Astrocyte (in vitro differentiated cells and primary cell): ENCODE measurements around the gene TNFRSF8. TPM values are rescaled to one million over a fixed set of nuclear protein-coding genes. Genes with fewer than 3 reads are reported as not detected.

ENCODE experiments used
- DNase-seq: peaks from one replicate; pipeline ENCODE4 v3.0.0-alpha.2; 2010; ENCODE audit warnings: low read depth
- FAIRE-seq: peaks from 2 replicates; lab custom pipeline; 2011; peaks lifted over from hg19 to GRCh38; lab: Jason Lieb, UNC
- H2AFZ ChIP-seq: 2 replicates; pipeline ENCODE4 v1.6.0; 2012; ENCODE audit warnings: low read depth, low read length, inconsistent platforms
- H3K27ac ChIP-seq: 2 replicates; pipeline ENCODE4 v1.5.1; 2011; ENCODE audit warnings: low read depth, low read length, inconsistent platforms
- H3K27me3 ChIP-seq: 2 replicates; pipeline ENCODE4 v1.6.0; 2011; ENCODE audit warnings: low read length, inconsistent platforms; ENCODE audit not compliant: insufficient read depth
- H3K36me3 ChIP-seq: 2 replicates; pipeline ENCODE4 v1.5.1; 2011; ENCODE audit warnings: low read length, inconsistent platforms; ENCODE audit not compliant: insufficient read depth
- H3K4me1 ChIP-seq: 2 replicates; pipeline ENCODE4 v1.5.1; 2011; ENCODE audit warnings: low read length, inconsistent platforms; ENCODE audit not compliant: insufficient read depth
- H3K4me2 ChIP-seq: 2 replicates; pipeline ENCODE4 v1.6.0; 2012; ENCODE audit warnings: low read length, inconsistent platforms
- H3K4me3 ChIP-seq: 2 replicates; pipeline ENCODE4 v1.5.1; 2011; ENCODE audit warnings: low read depth, mild to moderate bottlenecking, low read length, inconsistent platforms; ENCODE audit not compliant: insufficient read depth
- H3K79me2 ChIP-seq: 2 replicates; pipeline ENCODE4 v1.6.0; 2012; ENCODE audit warnings: mild to moderate bottlenecking, low read length, inconsistent platforms; ENCODE audit not compliant: insufficient read depth
- H3K9ac ChIP-seq: 2 replicates; pipeline ENCODE4 v1.6.0; 2012; ENCODE audit warnings: mild to moderate bottlenecking, low read length, inconsistent platforms
- H3K9me3 ChIP-seq: 2 replicates; pipeline ENCODE4 v1.5.1; 2012; ENCODE audit warnings: low read depth, mild to moderate bottlenecking, low read length, inconsistent platforms; ENCODE audit not compliant: insufficient read depth
- H4K20me1 ChIP-seq: 2 replicates; pipeline ENCODE4 v1.6.0; 2012; ENCODE audit warnings: low read length, inconsistent platforms; ENCODE audit not compliant: insufficient read depth
- H3K27ac Mint-ChIP-seq: one replicate; pipeline ENCODE4 v1.8.0; 2021; ENCODE audit warnings: mild to moderate bottlenecking, mixed read lengths; ENCODE audit not compliant: unreplicated experiment
- H3K27me3 Mint-ChIP-seq: one replicate; pipeline ENCODE4 v1.8.0; 2021; ENCODE audit warnings: low read depth, mixed read lengths; ENCODE audit not compliant: unreplicated experiment
- H3K36me3 Mint-ChIP-seq: one replicate; pipeline ENCODE4 v1.8.0; 2021; ENCODE audit warnings: low read depth, mixed read lengths; ENCODE audit not compliant: unreplicated experiment
- H3K4me1 Mint-ChIP-seq: one replicate; pipeline ENCODE4 v1.8.0; 2021; ENCODE audit warnings: low read depth, mixed read lengths; ENCODE audit not compliant: unreplicated experiment
- H3K4me3 Mint-ChIP-seq: one replicate; pipeline ENCODE4 v1.8.0; 2021; ENCODE audit warnings: mild to moderate bottlenecking, moderate library complexity, mixed read lengths; ENCODE audit not compliant: unreplicated experiment
- H3K9me3 Mint-ChIP-seq: one replicate; pipeline ENCODE4 v1.8.0; 2021; ENCODE audit warnings: mild to moderate bottlenecking, mixed read lengths; ENCODE audit not compliant: unreplicated experiment
- CTCF ChIP-seq: IDR thresholded peaks from 2 replicates; pipeline ENCODE4 v1.5.1; 2011; ENCODE audit warnings: low read depth, mild to moderate bottlenecking, inconsistent platforms, low read length, moderate library complexity; ENCODE audit not compliant: insufficient read depth
- EZH2 ChIP-seq: IDR thresholded peaks from 2 replicates; pipeline ENCODE4 v1.6.1; 2012; ENCODE audit warnings: mild to moderate bottlenecking, low read length, inconsistent platforms; ENCODE audit not compliant: insufficient read depth
- total RNA-seq: library from RNA; stranded (reverse); gene quantifications from 2 replicates; pipeline ENCODE4 v1.2.1, GENCODE V29; 2021

The TNFRSF8 gene
- total RNA-seq, 1 donor from 2014 or later, result 0.16 TPM

GRCh38 chr1:12029720-12030339 is 33.3 kb upstream of the TNFRSF8 start:
- H3K9ac ChIP-seq, result no peak overlapping the region
- H3K36me3 ChIP-seq, result peaks cover 14% of the 10 kb centered on the region
- no peaks in the 10 kb centered on the region for H3K4me1 ChIP-seq
- H2AFZ ChIP-seq, result no peak overlapping the region
- no peak overlapping the region for H3K27ac ChIP-seq
- no peak for DNase-seq
- peaks cover 16% of the 10 kb centered on the region for H3K36me3 Mint-ChIP-seq
- no peaks in the 10 kb centered on the region for H3K9me3 ChIP-seq
- H4K20me1 ChIP-seq, result peaks cover 16% of the 10 kb centered on the region
- H3K27me3 Mint-ChIP-seq, result no peaks in the 10 kb centered on the region
- no peaks in the 10 kb centered on the region for H3K27me3 ChIP-seq
- no peaks in the 10 kb centered on the region for H3K9me3 Mint-ChIP-seq
- no peak for FAIRE-seq
- H3K4me3 ChIP-seq, result no peak overlapping the region
- no peak for TF ChIP-seq CTCF
- no peak for TF ChIP-seq EZH2
- H3K4me1 Mint-ChIP-seq, result peaks cover 3% of the 10 kb centered on the region
- H3K4me3 Mint-ChIP-seq, result no peak overlapping the region
- H3K4me2 ChIP-seq, result no peak overlapping the region
- H3K27ac Mint-ChIP-seq, result no peak overlapping the region
- no peaks in the 10 kb centered on the region for H3K79me2 ChIP-seq

DNA sequence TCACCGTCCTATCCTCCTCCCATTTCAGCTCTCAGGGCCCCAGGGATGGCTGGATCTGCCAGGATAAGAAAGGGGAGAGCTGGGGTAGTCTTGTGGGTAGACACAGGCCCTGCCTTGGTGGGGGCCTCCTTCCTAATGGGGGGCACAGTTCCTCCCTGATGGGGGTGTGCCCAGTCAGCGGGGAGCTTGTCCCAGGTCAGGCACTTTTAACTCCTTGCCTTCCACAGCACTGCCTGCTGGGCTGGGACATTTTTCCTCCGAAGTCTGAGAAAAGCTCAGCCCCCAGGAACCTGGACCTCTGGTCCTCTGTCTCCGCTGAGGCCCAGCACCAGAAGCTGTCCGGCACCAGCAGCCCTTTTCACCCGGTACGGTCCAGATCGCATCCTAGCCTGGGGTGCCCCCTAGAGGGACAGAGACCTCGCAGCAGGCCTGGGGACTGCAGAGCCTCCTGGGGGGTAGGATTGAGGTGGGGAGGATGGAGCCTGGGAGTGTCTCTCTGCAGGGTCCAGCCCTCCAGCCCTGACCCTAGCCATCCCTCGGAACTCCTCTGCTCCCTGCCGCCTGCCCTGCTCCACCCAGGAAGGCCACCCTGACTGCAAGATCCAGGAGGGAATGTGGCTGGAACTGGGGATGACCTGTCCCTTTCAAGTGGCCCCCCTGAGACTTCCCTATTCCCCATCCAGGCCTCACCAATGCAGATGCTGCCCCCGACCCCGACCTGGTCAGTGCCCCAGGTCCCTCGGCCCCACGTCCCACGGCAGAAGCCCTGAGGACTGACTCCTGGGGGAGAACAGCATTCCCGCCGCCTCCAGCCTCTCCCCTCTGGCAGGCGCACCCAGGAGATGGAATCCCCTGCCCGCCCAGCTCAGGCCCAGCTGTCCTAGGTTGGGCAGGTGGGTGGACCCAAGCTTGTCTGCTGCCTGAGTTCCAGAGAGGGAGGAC is 31.8 kb upstream of the TNFRSF8 start:
- Mint-ChIP-seq H3K36me3 (peaks cover 15% of the 10 kb centered on the region), H3K27ac (no peak overlapping the region), H3K4me3 (no peak overlapping the region), H3K4me1 (peaks cover 3% of the 10 kb centered on the region), H3K9me3 (no peaks in the 10 kb centered on the region), H3K27me3 (no peaks in the 10 kb centered on the region)
- FAIRE-seq, result no peak
- no peak for DNase-seq
- Histone ChIP-seq H3K27ac (no peak overlapping the region), H3K79me2 (no peaks in the 10 kb centered on the region), H3K4me2 (no peak overlapping the region), H3K27me3 (no peaks in the 10 kb centered on the region), H4K20me1 (peaks cover 12% of the 10 kb centered on the region), H3K4me1 (no peaks in the 10 kb centered on the region), H3K9me3 (no peaks in the 10 kb centered on the region), H3K36me3 (peaks cover 12% of the 10 kb centered on the region), H2AFZ (no peak overlapping the region), H3K9ac (no peak overlapping the region), H3K4me3 (no peak overlapping the region)
- TF ChIP-seq EZH2 (no peak), CTCF (peak; percentile 28)
